GM13976 (cell line): ENCODE results near the gene GNG4.
"Not testable (repeated sequence)": the region's sequence is repeated elsewhere in the genome, so short reads cannot be mapped to it uniquely, and the experiment has no call there.

Experiments used
- DNase-seq: peaks from one replicate; pipeline ENCODE4 v3.0.0; 2012; ENCODE audit warnings: low spot score
- in situ Hi-C: fragments of 300-500 bp; cut with MboI; formaldehyde crosslinking; loops from one replicate; pipeline ENCODE4 v1.12.0; 2022; ENCODE audit warnings: low sequenced_read_pairs, mixed read lengths, inconsistent platforms; ENCODE audit not compliant: unreplicated experiment
- TF ChIP-seq, protein P1 (sequence below): IDR thresholded peaks from 2 replicates; pipeline ENCODE4 v1.5.1; 2012; ENCODE audit warnings: borderline replicate concordance, mild to moderate bottlenecking; ENCODE audit not compliant: insufficient read depth; ENCODE audit errors: extremely low read depth, missing control alignments, control extremely low read depth

The GNG4 gene

GRCh38 chr1:235584973-235585372 lies 64.6 kb downstream of the GNG4 start:
- no peak for DNase-seq
- TF ChIP-seq, protein P1, sequence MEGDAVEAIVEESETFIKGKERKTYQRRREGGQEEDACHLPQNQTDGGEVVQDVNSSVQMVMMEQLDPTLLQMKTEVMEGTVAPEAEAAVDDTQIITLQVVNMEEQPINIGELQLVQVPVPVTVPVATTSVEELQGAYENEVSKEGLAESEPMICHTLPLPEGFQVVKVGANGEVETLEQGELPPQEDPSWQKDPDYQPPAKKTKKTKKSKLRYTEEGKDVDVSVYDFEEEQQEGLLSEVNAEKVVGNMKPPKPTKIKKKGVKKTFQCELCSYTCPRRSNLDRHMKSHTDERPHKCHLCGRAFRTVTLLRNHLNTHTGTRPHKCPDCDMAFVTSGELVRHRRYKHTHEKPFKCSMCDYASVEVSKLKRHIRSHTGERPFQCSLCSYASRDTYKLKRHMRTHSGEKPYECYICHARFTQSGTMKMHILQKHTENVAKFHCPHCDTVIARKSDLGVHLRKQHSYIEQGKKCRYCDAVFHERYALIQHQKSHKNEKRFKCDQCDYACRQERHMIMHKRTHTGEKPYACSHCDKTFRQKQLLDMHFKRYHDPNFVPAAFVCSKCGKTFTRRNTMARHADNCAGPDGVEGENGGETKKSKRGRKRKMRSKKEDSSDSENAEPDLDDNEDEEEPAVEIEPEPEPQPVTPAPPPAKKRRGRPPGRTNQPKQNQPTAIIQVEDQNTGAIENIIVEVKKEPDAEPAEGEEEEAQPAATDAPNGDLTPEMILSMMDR = no peak
- in situ Hi-C loops = no loop called here

DNA sequence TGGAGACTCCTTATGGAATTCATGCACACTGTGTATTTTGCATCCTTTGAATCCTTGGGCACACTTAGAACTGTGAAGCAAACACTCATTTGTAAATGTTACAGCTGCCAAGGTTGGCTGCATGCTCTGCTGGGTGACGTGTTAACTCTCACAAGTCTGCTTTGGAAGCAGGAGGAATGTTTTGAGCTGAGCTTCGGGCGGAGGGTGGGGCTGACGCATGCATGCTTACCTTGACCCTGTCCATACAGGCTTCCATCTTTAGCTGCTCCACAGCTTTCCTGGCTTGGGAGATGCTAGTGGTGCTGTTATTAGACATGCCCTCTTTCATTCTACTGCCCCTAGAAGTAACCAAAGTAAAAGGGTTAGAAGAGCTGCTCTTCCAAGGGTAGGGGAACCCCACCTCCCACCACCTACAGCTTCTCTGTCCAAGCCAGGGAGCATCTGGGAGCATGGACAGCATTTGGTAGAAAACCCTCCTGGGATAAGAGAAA lies 66.0 kb downstream of the GNG4 start:
- in situ Hi-C loops = no loop called here
- TF ChIP-seq, protein P1 = no peak
- no peak for DNase-seq

DNA sequence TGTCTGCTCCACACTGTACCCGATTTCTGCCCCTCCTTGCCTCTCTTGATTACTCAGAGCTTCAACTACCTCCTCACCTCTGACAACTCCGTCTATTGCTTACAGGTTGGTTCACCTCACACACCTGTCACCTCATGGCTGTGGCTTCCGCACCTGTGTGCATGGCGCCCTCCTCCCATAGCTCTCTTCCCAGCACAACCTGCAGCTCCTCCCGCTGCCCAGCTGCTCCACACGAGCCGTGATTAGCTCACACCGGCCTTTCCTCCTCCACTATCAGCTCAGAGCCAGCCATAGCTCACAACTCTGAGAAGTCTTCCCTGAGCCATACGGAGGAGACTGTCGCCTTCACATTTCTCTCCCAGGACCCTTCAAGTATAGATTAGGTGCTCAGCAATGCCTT lies 67.5 kb downstream of the GNG4 start:
- in situ Hi-C loops = no loop called here
- no peak for DNase-seq
- TF ChIP-seq, protein P1 = no peak

GRCh38 chr1:235579891-235580290 lies 69.7 kb downstream of the GNG4 start:
- in situ Hi-C loops = no loop called here
- TF ChIP-seq, protein P1 = no peak
- no peak for DNase-seq

GRCh38 chr1:235575597-235575996 lies 74.0 kb downstream of the GNG4 start:
- in situ Hi-C loops = no loop called here
- TF ChIP-seq, protein P1 = no peak
- DNase-seq = no peak

DNA sequence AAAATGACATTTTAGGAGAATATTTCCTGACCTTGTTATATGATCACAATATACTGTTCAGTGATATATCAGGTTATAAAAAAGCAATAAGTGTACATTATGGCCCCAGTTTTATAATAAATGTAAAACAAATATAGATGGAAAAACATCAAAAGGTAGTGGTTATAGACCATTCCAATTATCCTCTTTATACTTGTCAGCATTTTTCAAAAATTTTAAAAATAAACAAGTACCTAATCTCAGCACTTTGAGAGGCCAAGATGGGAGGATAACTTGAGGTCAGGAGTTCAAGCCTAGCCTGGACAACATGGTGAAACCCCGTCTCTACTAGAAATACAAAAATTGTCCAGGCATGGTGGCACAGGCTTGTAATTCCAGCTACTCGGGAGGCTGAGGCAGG lies 75.7 kb downstream of the GNG4 start:
- TF ChIP-seq, protein P1 = no peak
- in situ Hi-C loops = no loop called here
- no peak for DNase-seq

- in situ Hi-C loops, DNase-seq: not testable (repeated sequence)
Measured at GRCh38 chr1:235572971-235573370, 76.6 kb downstream of the GNG4 start.
